ENCODE measurements around the gene KMT2C.
A peak's percentile ranks its signal among the peaks of the same experiment; 100 is the strongest.
"Not testable (repeated sequence)": the region's sequence is repeated elsewhere in the genome, so short reads cannot be mapped to it uniquely, and the experiment has no call there.

KMT2C gene

GRCh38 chr7:152441168-152441567 is 5.4 kb upstream of the KMT2C start:
- DNase-seq (ENCODE audit: low spot score) = not testable (repeated sequence)

DNA sequence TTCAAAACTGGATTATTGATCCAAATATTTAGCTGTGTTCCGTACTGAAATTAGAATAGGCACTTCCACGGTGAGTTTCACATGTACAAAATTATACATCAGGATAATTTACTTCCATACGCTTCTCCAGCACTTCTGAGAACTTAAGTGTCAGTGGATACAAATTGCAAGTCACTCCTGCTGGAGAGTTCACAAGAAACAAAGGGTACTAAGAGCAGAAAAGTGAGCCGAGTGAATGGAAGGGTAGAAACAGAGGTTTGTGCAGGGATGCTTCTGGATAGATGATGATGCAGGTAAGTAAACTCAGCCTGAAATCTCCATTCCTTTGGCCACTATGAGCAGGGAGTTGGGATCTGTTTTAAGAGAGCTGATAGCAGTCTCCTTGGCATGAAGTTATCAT is 2.2 kb upstream of the KMT2C start:
- not testable (repeated sequence) for DNase-seq (ENCODE audit: low spot score)

DNA sequence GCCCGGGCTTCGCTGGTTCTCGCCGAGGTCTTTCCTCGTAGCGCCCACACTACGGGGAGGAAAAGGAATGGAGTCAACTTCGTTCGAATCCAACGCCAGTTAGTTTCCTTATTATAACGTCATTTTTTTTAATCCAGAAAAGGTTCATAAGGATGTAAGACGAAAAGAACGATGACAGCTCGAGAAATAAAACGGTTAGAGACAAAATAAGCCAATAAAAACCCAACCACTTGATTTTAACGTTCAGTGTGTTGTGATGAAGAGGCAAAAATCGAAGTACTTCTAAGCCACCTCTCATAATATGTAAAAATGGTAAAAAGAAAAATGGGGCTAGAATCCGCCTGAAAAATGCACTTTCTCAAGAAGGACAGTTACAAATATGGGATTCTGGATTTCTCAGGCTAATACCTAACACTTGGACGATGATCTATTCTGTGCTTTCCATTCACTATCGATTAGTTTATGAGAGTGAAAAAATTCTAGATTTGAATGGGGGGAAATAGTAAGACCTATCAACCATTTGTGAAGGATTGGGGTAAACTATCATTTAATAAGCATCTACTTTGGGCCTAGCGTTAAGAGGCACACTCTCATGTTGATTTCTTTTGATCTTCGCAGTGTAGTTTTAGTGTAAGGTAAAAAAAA is 1.2 kb upstream of the KMT2C start:
- DNase-seq (ENCODE audit: low spot score) = not testable (repeated sequence)

DNA sequence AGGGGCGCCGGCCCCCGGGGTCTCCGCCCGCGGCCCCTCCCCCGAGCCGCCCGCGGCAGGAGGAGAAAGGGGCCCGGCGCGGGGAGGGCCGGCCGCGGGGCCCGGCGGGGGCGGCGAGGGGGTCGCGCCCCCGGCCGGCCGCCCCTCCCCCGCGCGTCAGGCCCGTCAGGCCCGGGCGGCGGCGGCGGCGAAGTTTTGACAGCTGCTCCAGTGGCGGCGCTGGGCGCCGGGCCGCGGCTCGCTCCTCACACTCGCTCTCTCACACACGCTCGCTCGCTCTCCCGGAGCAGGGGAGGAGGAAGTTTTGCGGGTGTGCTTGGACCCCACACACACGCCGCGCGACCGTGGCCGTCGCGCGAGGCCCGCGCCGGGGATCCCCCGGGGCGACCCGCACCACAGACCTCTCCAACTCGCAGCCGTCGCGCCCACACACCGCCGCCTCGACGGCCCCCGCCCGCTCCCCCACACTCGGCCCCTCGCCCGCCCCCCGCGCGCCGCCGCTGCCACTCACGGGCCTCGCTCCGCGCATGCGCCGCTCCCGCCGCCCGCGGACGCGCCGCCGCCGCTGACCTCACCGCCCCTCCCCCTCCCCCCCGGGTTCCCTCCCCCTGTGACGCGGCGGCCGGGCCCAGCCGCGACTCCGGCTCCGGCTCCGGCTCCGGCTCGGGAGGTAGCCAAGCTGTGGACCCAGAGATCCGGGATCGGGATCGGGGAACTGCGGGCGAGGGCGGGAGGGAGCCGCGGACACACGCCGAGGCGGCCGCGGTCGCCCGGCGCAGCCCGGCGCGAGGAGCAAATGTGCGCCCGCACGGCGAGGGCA is 518 bp upstream of the KMT2C start:
- DNase-seq (ENCODE audit: low spot score) = peak; percentile 93

GRCh38 chr7:152434511-152435383 is 1.1 kb downstream of the KMT2C start:
- peak; percentile 69 for DNase-seq (ENCODE audit: low spot score)

DNA sequence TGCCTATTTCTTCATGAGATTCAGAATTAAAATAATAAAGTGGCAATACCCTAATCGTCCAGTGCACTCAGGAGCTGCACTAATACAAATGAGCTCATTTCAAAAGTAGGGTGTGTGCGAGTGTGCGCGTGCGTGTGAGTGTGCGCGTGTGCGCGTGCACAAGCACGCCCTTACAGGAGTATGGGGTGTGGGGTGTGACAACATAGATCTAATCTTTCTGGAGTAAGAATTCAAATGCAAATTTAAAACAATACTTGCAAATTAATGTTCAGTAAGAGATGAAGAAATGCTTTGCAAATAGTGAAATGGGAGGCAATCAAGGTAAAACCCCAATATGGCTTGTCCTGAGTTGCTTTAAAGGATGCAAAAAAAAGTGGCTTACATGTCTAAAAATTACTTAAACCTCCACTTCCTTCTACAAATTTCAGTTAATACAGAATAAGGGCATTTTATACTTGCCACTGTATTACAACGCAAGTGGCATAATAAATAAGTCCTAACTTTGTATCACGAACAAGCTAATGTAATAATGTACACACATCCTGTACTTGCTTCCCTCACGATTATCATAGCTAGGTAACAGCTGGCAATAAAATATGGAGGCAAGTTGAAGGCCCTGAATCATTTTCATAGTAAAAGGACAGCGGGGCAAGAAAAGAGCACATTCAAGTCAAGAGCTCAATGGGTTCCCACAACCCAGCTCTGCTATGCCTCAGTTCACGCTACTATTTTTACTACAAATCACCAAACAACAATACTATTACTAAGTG is 1.9 kb downstream of the KMT2C start:
- peak; percentile 67 for DNase-seq (ENCODE audit: low spot score)

DNA sequence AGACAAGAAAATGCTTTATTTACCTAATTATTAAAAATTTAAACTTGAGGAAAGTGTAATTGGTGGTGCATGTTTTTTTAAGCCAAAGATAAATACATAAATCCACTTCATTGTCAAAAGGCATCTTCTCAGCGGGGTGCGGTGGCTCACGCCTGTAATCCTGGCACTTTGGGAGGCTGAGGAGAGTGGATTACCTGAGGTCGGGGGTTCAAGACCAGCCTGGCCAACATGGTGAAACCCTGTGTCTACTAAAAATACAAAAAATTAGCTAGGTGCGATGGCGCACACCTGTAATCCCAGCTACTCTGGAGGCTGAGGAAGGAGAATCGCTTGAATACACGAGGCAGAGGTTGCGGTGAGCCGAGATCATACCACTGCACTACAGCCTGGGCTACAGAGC is 3.1 kb downstream of the KMT2C start:
- DNase-seq (ENCODE audit: low spot score) = not testable (repeated sequence)

DNA sequence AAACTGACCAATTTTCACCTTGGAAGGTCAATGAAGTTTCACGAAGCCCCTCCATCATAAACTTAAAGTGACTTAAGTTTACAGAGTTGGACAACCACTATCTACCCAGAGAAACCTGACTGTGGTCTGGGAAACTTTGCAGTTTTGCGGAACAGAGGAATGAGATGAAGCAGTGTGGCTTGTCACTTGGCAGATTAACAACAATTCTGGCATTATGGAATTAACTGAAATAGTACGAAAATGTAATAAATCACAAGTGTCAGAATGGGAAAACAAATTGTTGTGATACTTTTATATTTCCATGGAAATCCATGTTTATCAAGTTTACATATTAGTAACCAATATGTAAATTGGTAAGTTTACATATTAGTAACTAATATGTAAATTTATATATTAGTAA is 4.9 kb downstream of the KMT2C start:
- no peak for DNase-seq (ENCODE audit: low spot score)

- not testable (repeated sequence) for DNase-seq (ENCODE audit: low spot score)
These were observed 5.7 kb downstream of the KMT2C start for GRCh38 chr7:152430118-152430517.

GRCh38 chr7:152424348-152425108 is 11.3 kb downstream of the KMT2C start:
- no peak for DNase-seq (ENCODE audit: low spot score)

DNA sequence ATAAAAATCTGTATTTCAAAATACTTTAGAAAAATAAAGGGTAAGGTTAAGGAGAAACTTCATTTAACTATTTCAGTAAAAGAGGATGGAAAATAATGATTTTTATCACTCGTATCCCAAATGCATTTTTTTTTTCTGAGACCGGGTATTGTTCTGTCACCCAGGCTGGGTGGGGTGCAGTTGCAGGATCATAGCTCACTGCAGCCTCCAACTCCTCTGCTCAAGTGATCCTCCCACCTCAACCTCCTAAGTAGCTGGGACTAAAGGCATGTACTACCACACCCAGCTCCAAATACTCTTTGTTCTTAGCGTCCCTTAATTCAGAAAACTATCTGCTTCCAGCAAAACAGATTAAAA is 11.8 kb downstream of the KMT2C start:
- no peak for DNase-seq (ENCODE audit: low spot score)

DNA sequence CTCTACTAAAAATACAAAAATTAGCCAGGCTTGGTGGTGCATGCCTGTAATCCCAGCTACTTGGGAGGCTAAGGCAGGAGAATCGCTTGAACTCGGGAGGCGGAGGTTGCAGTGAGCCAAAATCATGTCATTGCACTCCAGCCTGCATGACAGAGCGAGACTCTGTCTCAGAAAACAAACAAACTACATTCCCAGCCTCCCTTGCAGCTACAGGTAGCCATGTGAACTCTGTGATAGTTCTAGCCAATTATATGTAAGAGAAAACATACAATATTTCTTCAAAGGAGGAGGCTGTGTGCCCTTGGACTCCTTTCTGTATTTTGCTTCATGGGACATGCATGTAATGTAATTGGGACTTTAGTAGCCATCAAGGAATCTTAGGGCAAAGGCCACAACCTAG is 12.6 kb downstream of the KMT2C start:
- DNase-seq (ENCODE audit: low spot score) = not testable (repeated sequence)

- not testable (repeated sequence) for DNase-seq (ENCODE audit: low spot score)
These were observed 14.9 kb downstream of the KMT2C start for GRCh38 chr7:152420950-152421349.

DNA sequence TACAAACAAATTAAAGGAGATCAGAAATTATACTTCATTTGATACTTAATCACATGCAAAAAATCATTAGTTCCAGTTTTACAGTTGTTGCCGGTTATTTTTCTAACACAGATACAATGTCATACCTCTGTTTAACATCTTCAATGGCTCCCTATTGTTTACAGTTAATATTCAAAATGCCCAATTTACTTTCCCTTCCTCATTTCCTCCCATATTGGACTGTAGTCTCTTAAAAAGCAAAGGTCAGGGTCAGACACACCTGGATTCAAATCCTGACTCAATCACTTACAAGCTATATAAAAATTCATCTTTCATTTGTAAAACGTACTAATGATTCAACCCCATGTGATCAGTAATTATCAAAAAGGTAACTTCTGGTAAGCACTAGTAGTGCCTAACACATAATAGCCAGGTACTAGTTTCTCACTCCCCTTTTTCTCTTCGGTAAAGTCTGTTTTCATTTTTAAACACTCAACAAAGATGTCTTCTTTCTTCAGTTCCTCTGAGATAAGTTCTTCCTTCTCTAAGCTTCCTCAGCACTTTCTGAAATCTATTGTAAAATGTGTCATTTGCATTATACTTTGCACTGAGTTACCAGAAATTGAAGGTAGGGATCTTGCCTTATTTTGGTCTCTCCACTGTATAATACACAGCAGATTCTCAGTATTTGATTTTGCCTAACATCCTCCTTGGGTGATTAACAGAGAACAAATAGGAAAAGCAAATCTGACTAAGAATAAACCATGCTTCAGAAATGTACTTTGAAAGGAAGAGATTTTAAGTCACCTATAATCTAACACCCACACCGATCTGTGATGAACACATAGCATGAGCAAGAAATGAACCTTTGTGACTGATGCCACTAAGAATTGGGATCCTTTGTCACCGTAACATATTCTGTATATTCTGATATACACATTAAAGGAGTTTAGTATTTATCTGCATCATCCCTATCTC is 16.1 kb downstream of the KMT2C start:
- no peak for DNase-seq (ENCODE audit: low spot score)

DNA sequence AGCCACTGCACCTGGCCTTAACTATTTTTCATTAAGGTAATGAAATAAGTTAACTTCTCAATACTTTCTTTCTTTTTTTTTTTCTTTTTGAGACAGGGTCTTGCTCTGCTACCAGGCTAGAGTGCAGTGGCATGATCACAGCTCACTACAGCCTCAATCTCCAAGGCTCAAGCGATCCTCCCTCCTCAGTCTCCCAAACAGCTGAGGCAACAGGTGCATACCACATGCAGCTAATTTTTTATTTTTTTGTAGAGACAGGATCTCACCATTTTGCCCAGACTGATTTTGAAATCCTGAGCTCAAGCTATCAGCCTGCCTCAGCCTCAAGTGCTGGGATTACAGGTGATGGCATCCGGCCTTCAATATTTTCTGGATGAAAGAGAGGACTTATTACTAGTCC is 21.0 kb downstream of the KMT2C start:
- no peak for DNase-seq (ENCODE audit: low spot score)

GRCh38 chr7:152411389-152411788 is 24.4 kb downstream of the KMT2C start:
- DNase-seq (ENCODE audit: low spot score) = no peak

- DNase-seq (ENCODE audit: low spot score) = no peak
These were observed 29.3 kb downstream of the KMT2C start for GRCh38 chr7:152406491-152406890.

DNA sequence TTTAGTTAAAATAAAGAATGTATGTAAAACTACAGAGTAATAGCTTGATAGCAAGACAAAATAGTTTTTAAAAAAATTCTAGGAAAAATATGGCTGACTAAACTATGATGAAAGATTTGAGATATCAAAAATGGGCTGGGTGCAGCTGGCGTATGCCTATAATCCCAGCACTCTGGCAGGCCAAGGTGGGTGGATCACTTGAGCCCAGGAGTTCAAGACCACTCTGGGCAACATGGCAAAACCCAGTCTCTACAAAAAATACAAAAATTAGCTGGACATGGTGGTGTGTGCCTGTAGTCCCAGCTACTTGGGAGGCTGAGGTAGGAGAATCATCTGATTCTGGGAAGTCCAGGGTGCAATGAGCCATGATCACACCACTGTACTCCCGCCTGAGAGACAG is 29.8 kb downstream of the KMT2C start:
- not testable (repeated sequence) for DNase-seq (ENCODE audit: low spot score)

DNA sequence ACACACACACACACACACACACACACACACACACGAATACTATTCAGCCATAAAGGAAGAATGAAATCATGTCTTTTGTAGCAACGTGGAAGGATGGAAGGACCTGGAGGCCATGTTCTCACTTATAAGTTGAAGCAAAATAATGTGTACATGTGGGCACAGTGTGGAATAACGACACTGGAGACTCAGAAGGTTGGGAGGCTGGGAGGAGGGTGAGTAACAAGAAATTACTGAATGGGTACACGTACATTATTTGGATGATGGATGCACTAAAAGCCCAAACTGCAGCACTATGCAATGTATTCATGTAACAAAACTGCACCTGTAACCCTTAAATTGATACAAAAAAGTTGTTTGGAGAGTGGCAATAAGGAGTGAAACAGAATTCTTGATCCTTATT is 32.1 kb downstream of the KMT2C start:
- no peak for DNase-seq (ENCODE audit: low spot score)
